HepG2 (cell line): Measurements from ENCODE around the gene ART1. TPM values are rescaled to one million over a fixed set of nuclear protein-coding genes. Genes with fewer than 3 reads are reported as not detected.
A peak's percentile ranks its signal among the peaks of the same experiment; 100 is the strongest.

Source experiments
- ARID4A ChIP-seq: sonication (generic); formaldehyde crosslinking; IDR thresholded peaks from 2 replicates; pipeline ENCODE4 v1.5.0; 2020; ENCODE audit warnings: mild to moderate bottlenecking, missing genetic modification reagents, borderline replicate concordance
- DMAP1 ChIP-seq: IDR thresholded peaks from 2 replicates; pipeline ENCODE4 v1.6.1; 2016
- FOXP1 ChIP-seq, 2 experiments: fragments of 450-650 bp in 1 of 2; IDR thresholded peaks; 2 replicates each; pipeline ENCODE4 v1.6.1; 2017 to 2018; ENCODE audit warnings: antibody characterized with exemption in 1 of 2
- KDM6A ChIP-seq: IDR thresholded peaks from 2 replicates; pipeline ENCODE4 v1.6.1; 2016; ENCODE audit warnings: low read depth
- MAFK ChIP-seq, 2 experiments: IDR thresholded peaks in 1 of 2; conservative IDR thresholded peaks in 1 of 2; 2 replicates each; pipeline ENCODE4 v1.6.1; 2011; ENCODE audit warnings: improper control_type of control experiment in 2 of 2, low read length in 2 of 2
- MIER2 ChIP-seq: IDR thresholded peaks from 2 replicates; pipeline ENCODE4 v1.6.1; 2016; ENCODE audit warnings: missing biosample characterization, missing genetic modification reagents
- MXD3 ChIP-seq: IDR thresholded peaks from 2 replicates; pipeline ENCODE4 v1.6.1; 2016; ENCODE audit warnings: mild to moderate bottlenecking, missing biosample characterization, missing genetic modification reagents
- PAX8 ChIP-seq: sonication (generic); formaldehyde crosslinking; IDR thresholded peaks from 2 replicates; pipeline ENCODE4 v1.8.0; 2022; ENCODE audit warnings: mild to moderate bottlenecking, missing genetic modification reagents, borderline replicate concordance
- RORA ChIP-seq: sonication (generic); formaldehyde crosslinking; IDR thresholded peaks from 2 replicates; pipeline ENCODE4 v1.5.0; 2020; ENCODE audit warnings: mild to moderate bottlenecking, missing genetic modification reagents, moderate library complexity
- SMARCE1 ChIP-seq: fragments of 450-650 bp; IDR thresholded peaks from 2 replicates; pipeline ENCODE4 v1.6.1; 2017; ENCODE audit warnings: borderline replicate concordance
- ZBTB49 ChIP-seq: sonication (generic); formaldehyde crosslinking; IDR thresholded peaks from 2 replicates; pipeline ENCODE4 v1.4.0; 2020; ENCODE audit warnings: missing genetic modification reagents, borderline replicate concordance
- ZFP82 ChIP-seq: sonication (generic); formaldehyde crosslinking; IDR thresholded peaks from 2 replicates; pipeline ENCODE4 v1.5.1; 2020; ENCODE audit warnings: mild to moderate bottlenecking, missing genetic modification reagents, borderline replicate concordance
- ZIK1 ChIP-seq: sonication (generic); formaldehyde crosslinking; IDR thresholded peaks from 2 replicates; pipeline ENCODE4 v1.5.0; 2020; ENCODE audit warnings: mild to moderate bottlenecking, low read depth, missing genetic modification reagents, borderline replicate concordance
- ZMAT5 ChIP-seq: sonication (generic); formaldehyde crosslinking; IDR thresholded peaks from 2 replicates; pipeline ENCODE4 v1.5.0; 2020; ENCODE audit warnings: mild to moderate bottlenecking, low read depth, missing genetic modification reagents, borderline replicate concordance
- ZNF12 ChIP-seq: sonication (generic); formaldehyde crosslinking; IDR thresholded peaks from 2 replicates; pipeline ENCODE4 v1.5.0; 2020; ENCODE audit warnings: missing genetic modification reagents
- ZNF337 ChIP-seq: sonication (generic); formaldehyde crosslinking; IDR thresholded peaks from 2 replicates; pipeline ENCODE4 v1.5.1; 2020; ENCODE audit warnings: missing genetic modification reagents, low read depth, mild to moderate bottlenecking, borderline replicate concordance
- ZNF572 ChIP-seq: sonication (generic); formaldehyde crosslinking; IDR thresholded peaks from 2 replicates; pipeline ENCODE4 v1.5.1; 2020; ENCODE audit warnings: mild to moderate bottlenecking, missing genetic modification reagents
- ZNF577 ChIP-seq: sonication (generic); formaldehyde crosslinking; IDR thresholded peaks from 2 replicates; pipeline ENCODE4 v1.4.0; 2020; ENCODE audit warnings: mild to moderate bottlenecking, low read depth, missing genetic modification reagents, borderline replicate concordance
- ZNF720 ChIP-seq: sonication (generic); formaldehyde crosslinking; IDR thresholded peaks from 2 replicates; pipeline ENCODE4 v1.4.0; 2020; ENCODE audit warnings: missing genetic modification reagents
- ZNF841 ChIP-seq: sonication (generic); formaldehyde crosslinking; IDR thresholded peaks from 2 replicates; pipeline ENCODE4 v1.8.1; 2023; ENCODE audit warnings: missing genetic modification reagents, borderline replicate concordance
- ZNF879 ChIP-seq: sonication (generic); formaldehyde crosslinking; IDR thresholded peaks from 2 replicates; pipeline ENCODE4 v1.8.1; 2023; ENCODE audit warnings: missing genetic modification reagents
- ZSCAN29 ChIP-seq: sonication (generic); formaldehyde crosslinking; conservative IDR thresholded peaks from 2 replicates; pipeline ENCODE4 v1.4.0; 2020; ENCODE audit warnings: mild to moderate bottlenecking, missing genetic modification reagents
- polyA plus RNA-seq, 8 experiments: library from polyadenylated mRNA; depleted of rRNA in 3 of 8; stranded (reverse) in 7 of 8; unstranded in 1 of 8; fragments of >200 nt; fragmentation: Illumina TruSeq in 4 of 8; extraction: Trizol in 4 of 8; gene quantifications; 2 replicates each; pipeline versions ENCODE4 v1.2.1 to v1.2.3, GENCODE V29; 2011 to 2016; ENCODE audit warnings: low read depth in 4 of 8, missing spikeins in 1 of 8, mixed read lengths in 1 of 8; ENCODE audit not compliant: insufficient read depth in 1 of 8
- total RNA-seq, 5 experiments: library from RNA; depleted of rRNA; stranded (reverse); fragments of >200 nt; fragmentation: Illumina TruSeq; extraction: Trizol; gene quantifications; 2 replicates each; pipeline ENCODE4 v1.2.3, GENCODE V29; 2016; ENCODE audit warnings: low read depth in 1 of 5

Gene ART1
- total and polyA plus RNA-seq, 2 of the 13 experiments (the other 11 are each of a cell fraction or from before 2014, with no cell fraction given), result not detected

- TF ChIP-seq ZNF879 (CRISPR knock-in tag) (no peak), ZNF720 (CRISPR knock-in tag) (no peak), RORA (no peak), ZMAT5 (CRISPR knock-in tag) (no peak), KDM6A (CRISPR knock-in tag) (no peak), FOXP1 (IDR thresholded peaks at IDR 0.05) (no peak), FOXP1 (CRISPR knock-in tag; IDR thresholded peaks at IDR 0.05) (peak; percentile 63), MIER2 (no peak), ZNF12 (CRISPR knock-in tag) (no peak), ARID4A (peak; percentile 70), MXD3 (0 out of 2 replicates have a peak, but pooled peaks have one; percentile 33), ZNF337 (no peak), DMAP1 (CRISPR knock-in tag) (no peak), ZNF577 (CRISPR knock-in tag) (no peak), ZSCAN29 (CRISPR knock-in tag) (no peak), PAX8 (CRISPR knock-in tag) (0 out of 2 replicates have a peak, but pooled peaks have one; percentile 15), ZNF841 (CRISPR knock-in tag) (no peak), MAFK (conservative IDR thresholded peaks at IDR 0.05 in 1 of 2, IDR thresholded peaks at IDR 0.05 in 1 of 2; ENCODE audit: low read length in 2 of 2) (no peak), ZFP82 (CRISPR knock-in tag) (peak; percentile 54; the same call in 1 of the 2 replicates), ZNF572 (CRISPR knock-in tag) (no peak), ZIK1 (CRISPR knock-in tag) (no peak; the same call in 1 of the 2 replicates), SMARCE1 (no peak), ZBTB49 (CRISPR knock-in tag) (no peak)
These were observed 2.6 kb upstream of the ART1 start (continued) for GRCh38 chr11:3642071-3642951.
